Measurements from ENCODE around the gene HSPA12B. TPM values are rescaled to one million over a fixed set of nuclear protein-coding genes. Genes with fewer than 3 reads are reported as not detected.

The HSPA12B gene
- total RNA-seq, 3 donors from 2014 or later (not counting 1 experiment from before 2014, with no cell fraction given): not detected

- Mint-ChIP-seq H3K4me1 (peaks cover 24 to 51% of the 10 kb centered on the region in 2 donors), H3K4me3 (peak within 1 kb of the TSS; percentile 97), H3K27ac (peak within 1 kb of the TSS; percentile 96), H3K27me3 (ENCODE audit: low read depth in 2 of 2) (no peaks in the 10 kb centered on the region), H3K36me3 (no peaks in the 10 kb centered on the region), H3K9me3 (no peaks in the 10 kb centered on the region)
- Histone ChIP-seq H3K4me1 (ENCODE audit: control insufficient read depth, insufficient read depth, low read length) (peaks cover 57% of the 10 kb centered on the region), H3K27me3 (ENCODE audit: control insufficient read depth, insufficient read depth, low read length) (no peaks in the 10 kb centered on the region), H3K4me3 (ENCODE audit: low read length) (peak within 1 kb of the TSS; percentile 87), H3K27ac (ENCODE audit: low read length) (peak within 1 kb of the TSS; percentile 99), H3K9me3 (ENCODE audit: control insufficient read depth, insufficient read depth, low read length) (no peaks in the 10 kb centered on the region), H3K36me3 (ENCODE audit: control insufficient read depth, insufficient read depth, low read length) (peaks cover 16% of the 10 kb centered on the region)
- WGBS (ENCODE audit: insufficient coverage): under 1% methylated on average over 50 of the region's 69 CpGs
- intact Hi-C loops (cut with micrococcal nuclease): loop anchor here (1.0 to 5.0 kb wide), 4 partner anchors 16 to 52 kb away; partner anchors contain the start of genes AP5S1 and MAVS
- peak; percentile 85 to 93 (median 87) for ATAC-seq
- DNase-seq: peak; percentile 84 to 91
- TF ChIP-seq CTCF (IDR thresholded peaks at IDR 0.05): no peak
These were observed 63.3 kb downstream of the HSPA12B start, which contains the start of gene CDC25B for GRCh38 chr20:3795511-3796468. Gene CDC25B (plus strand): TSS chr20:3796310. CDS start chr20:3796532, 222 bp downstream.

- Mint-ChIP-seq H3K9me3 (no peaks in the 10 kb centered on the region), H3K36me3 (no peaks in the 10 kb centered on the region), H3K27ac (peak overlapping the region; percentile 96), H3K4me3 (peak overlapping the region; percentile 97), H3K27me3 (ENCODE audit: low read depth in 2 of 2) (no peaks in the 10 kb centered on the region), H3K4me1 (peaks cover 24 to 51% of the 10 kb centered on the region in 2 donors)
- intact Hi-C loops (cut with micrococcal nuclease): loop anchor here (5.0 kb wide), 1 partner anchor 51 kb away; the partner anchor contains the start of gene MAVS
- no peak for TF ChIP-seq CTCF (IDR thresholded peaks at IDR 0.05)
- Histone ChIP-seq H3K9me3 (ENCODE audit: control insufficient read depth, insufficient read depth, low read length) (no peaks in the 10 kb centered on the region), H3K27ac (ENCODE audit: low read length) (peak overlapping the region; percentile 64), H3K27me3 (ENCODE audit: control insufficient read depth, insufficient read depth, low read length) (no peaks in the 10 kb centered on the region), H3K36me3 (ENCODE audit: control insufficient read depth, insufficient read depth, low read length) (peaks cover 25% of the 10 kb centered on the region), H3K4me3 (ENCODE audit: low read length) (peak overlapping the region; percentile 87), H3K4me1 (ENCODE audit: control insufficient read depth, insufficient read depth, low read length) (peaks cover 65% of the 10 kb centered on the region)
- 17% methylated on average over 31 of the region's 33 CpGs for WGBS (ENCODE audit: insufficient coverage)
- DNase-seq (peak in 1 of 2 donors; percentile 23), ATAC-seq (no peak)
These were observed 64.2 kb downstream of the HSPA12B start for GRCh38 chr20:3796477-3797225.

- intact Hi-C loops (cut with micrococcal nuclease): loop anchor here (5.0 kb wide), 1 partner anchor 50 kb away; the partner anchor contains the start of gene MAVS
- Histone ChIP-seq H3K36me3 (ENCODE audit: control insufficient read depth, insufficient read depth, low read length) (peaks cover 30% of the 10 kb centered on the region), H3K4me3 (ENCODE audit: low read length) (peak overlapping the region; percentile 87), H3K27me3 (ENCODE audit: control insufficient read depth, insufficient read depth, low read length) (no peaks in the 10 kb centered on the region), H3K4me1 (ENCODE audit: control insufficient read depth, insufficient read depth, low read length) (peaks cover 70% of the 10 kb centered on the region), H3K27ac (ENCODE audit: low read length) (peak overlapping the region; percentile 64), H3K9me3 (ENCODE audit: control insufficient read depth, insufficient read depth, low read length) (no peaks in the 10 kb centered on the region)
- no peaks in the 10 kb centered on the region for H3K36me3 Mint-ChIP-seq
- no peaks in the 10 kb centered on the region for H3K27me3 Mint-ChIP-seq (ENCODE audit: low read depth in 2 of 2)
- no peak for DNase-seq
- TF ChIP-seq CTCF (IDR thresholded peaks at IDR 0.05): no peak
- peak overlapping the region; percentile 96 for H3K27ac Mint-ChIP-seq
- peak overlapping the region; percentile 97 for H3K4me3 Mint-ChIP-seq
- 72% methylated on average over 5 of the region's 5 CpGs for WGBS (ENCODE audit: insufficient coverage)
- ATAC-seq: no peak
- H3K4me1 Mint-ChIP-seq: peaks cover 24 to 51% of the 10 kb centered on the region in 2 donors
- no peaks in the 10 kb centered on the region for H3K9me3 Mint-ChIP-seq
These were observed 64.7 kb downstream of the HSPA12B start for GRCh38 chr20:3797226-3797545.
